GM18526 (cell line): ENCODE results near the gene SPANXN1.
"Not testable (repeated sequence)": the region's sequence is repeated elsewhere in the genome, so short reads cannot be mapped to it uniquely, and the experiment has no call there.

ENCODE experiments used
- POLR2A ChIP-seq: IDR thresholded peaks from 3 replicates; pipeline ENCODE4 v1.6.1; 2011; ENCODE audit not compliant: insufficient read length; ENCODE audit errors: extremely low read depth

Gene SPANXN1, protein sequence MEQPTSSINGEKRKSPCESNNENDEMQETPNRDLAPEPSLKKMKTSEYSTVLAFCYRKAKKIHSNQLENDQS

DNA sequence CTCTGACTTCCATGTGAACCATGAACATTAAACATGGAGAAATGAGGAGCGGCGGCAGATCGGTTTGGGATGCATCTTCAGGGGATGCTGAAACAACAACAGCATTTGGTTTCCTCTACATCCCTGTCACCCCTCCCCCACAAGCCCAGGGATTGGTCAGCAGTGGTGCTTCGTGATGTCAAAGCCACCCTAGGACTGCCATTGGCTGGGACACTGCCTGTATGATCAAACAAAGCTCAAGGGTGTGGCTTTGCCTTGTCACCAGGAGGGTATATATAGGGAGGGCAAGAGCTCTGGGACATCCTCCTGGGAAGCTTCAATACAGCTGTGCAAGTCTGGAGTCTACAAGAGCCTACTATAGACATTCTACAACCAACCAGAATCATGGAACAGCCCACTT lies at the start of gene SPANXN1:
Gene SPANXN1 (plus strand): TSS at position 301 of the 400 bp plus-strand sequence. CDS start 84 bp downstream, at position 385.
- not testable (repeated sequence) for TF ChIP-seq POLR2A

DNA sequence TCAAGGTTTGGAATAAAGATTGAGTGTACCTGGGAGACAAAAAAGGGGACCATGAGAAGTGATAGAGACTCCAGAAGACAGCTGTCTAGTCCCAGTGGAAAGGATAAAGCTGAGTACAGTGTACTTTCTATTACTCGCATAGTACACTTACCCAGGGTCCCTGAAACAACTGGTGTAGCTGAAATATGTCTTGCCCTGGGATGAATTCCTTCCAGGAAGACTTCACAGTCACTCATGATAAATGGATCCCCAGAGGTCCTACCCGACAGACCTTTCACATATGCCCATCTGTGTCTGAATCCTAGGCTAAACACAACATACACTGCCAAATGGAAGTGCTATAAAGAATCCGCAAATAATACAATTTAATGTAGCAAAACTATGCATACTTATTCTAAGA lies 48.2 kb upstream of the SPANXN1 start:
- TF ChIP-seq POLR2A, result no peak

DNA sequence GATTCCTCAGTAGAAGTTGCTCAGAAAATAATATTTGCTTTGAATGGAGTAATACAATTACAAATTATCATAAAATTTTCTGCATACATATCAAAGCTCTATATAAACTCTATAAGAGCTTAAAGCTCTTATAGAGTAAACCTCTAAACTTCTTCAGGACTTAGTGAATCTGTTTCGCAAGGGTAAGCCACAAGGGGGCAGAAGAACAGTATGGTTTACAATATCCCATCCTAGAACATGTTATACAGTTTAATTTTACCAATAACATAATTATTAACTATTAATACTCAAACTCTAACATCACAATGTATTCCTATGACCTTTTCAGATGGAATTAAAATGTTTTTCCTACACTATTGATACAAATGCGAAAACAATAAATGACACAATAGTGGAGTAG lies 33.8 kb upstream of the SPANXN1 start:
- no peak for TF ChIP-seq POLR2A

DNA sequence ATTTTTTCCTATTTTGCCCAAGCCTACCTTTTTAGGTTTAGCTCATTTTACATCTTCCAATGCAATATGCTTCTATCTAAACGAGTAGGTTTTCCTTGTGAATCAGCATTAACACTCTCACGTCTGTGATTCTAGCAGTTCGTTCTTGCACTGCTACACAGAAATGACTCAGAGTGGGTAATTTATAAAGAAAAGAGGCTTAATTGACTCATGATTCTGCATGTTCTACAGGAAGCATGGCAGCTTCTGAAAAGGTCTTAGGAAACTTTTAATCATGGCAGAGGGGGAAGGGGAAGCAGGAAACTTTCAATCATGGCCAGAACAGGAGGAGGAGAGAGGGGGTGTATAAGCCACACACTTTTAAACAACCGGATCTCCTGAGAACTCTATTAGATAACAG lies 44.9 kb downstream of the SPANXN1 start:
- TF ChIP-seq POLR2A, result no peak
